Astrocyte of the spinal cord (primary cell): ENCODE results near the gene OR52E2.
A peak's percentile ranks its signal among the peaks of the same experiment; 100 is the strongest.

Experiments
- DNase-seq: peaks from one replicate; pipeline ENCODE4 v3.0.0; 2011; ENCODE audit warnings: low read depth, low spot score
- H3K4me3 ChIP-seq: 2 replicates; pipeline ENCODE4 v1.5.1; 2011; ENCODE audit warnings: low read depth, mild to moderate bottlenecking, low read length, moderate library complexity
- in situ Hi-C: cut with HindIII; loops from 2 replicates; pipeline ENCODE4 v1.10.0; 2017; ENCODE audit warnings: low sequenced_read_pairs
- TF ChIP-seq, protein P1 (sequence below): IDR thresholded peaks from 2 replicates; pipeline ENCODE4 v1.5.1; 2012; ENCODE audit warnings: low read depth, mild to moderate bottlenecking, low read length, inconsistent platforms

Gene OR52E2

DNA sequence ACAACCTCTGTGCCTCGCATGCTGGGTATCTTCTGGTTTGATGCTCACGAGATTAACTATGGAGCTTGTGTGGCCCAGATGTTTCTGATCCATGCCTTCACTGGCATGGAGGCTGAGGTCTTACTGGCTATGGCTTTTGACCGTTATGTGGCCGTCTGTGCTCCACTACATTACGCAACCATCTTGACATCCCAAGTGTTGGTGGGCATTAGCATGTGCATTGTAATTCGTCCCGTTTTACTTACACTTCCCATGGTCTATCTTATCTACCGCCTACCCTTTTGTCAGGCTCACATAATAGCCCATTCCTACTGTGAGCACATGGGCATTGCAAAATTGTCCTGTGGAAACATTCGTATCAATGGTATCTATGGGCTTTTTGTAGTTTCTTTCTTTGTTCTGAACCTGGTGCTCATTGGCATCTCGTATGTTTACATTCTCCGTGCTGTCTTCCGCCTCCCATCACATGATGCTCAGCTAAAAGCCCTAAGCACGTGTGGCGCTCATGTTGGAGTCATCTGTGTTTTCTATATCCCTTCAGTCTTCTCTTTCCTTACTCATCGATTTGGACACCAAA lies 12.6 kb downstream of the OR52E2 start:
- in situ Hi-C loops = no loop called here
- TF ChIP-seq, protein P1, sequence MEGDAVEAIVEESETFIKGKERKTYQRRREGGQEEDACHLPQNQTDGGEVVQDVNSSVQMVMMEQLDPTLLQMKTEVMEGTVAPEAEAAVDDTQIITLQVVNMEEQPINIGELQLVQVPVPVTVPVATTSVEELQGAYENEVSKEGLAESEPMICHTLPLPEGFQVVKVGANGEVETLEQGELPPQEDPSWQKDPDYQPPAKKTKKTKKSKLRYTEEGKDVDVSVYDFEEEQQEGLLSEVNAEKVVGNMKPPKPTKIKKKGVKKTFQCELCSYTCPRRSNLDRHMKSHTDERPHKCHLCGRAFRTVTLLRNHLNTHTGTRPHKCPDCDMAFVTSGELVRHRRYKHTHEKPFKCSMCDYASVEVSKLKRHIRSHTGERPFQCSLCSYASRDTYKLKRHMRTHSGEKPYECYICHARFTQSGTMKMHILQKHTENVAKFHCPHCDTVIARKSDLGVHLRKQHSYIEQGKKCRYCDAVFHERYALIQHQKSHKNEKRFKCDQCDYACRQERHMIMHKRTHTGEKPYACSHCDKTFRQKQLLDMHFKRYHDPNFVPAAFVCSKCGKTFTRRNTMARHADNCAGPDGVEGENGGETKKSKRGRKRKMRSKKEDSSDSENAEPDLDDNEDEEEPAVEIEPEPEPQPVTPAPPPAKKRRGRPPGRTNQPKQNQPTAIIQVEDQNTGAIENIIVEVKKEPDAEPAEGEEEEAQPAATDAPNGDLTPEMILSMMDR = no peak
- no peak for DNase-seq
- H3K4me3 ChIP-seq = no peak overlapping the region

- no peak within 1 kb of the TSS for H3K4me3 ChIP-seq
- in situ Hi-C loops = no loop called here
- TF ChIP-seq, protein P1 = no peak
- DNase-seq = no peak
Measured at GRCh38 chr11:5046226-5046625, 13.2 kb downstream of the OR52E2 start, which contains the start of gene OR52J3. Gene OR52J3 (plus strand): TSS chr11:5046526. CDS start chr11:5046526, 0 bp downstream.

GRCh38 chr11:5043380-5043779 lies 16.0 kb downstream of the OR52E2 start:
- TF ChIP-seq, protein P1 = no peak
- H3K4me3 ChIP-seq = no peak overlapping the region
- DNase-seq = peak; percentile 3
- in situ Hi-C loops = no loop called here

GRCh38 chr11:5042091-5042490 lies 17.3 kb downstream of the OR52E2 start:
- in situ Hi-C loops = no loop called here
- TF ChIP-seq, protein P1 = no peak
- no peak overlapping the region for H3K4me3 ChIP-seq
- DNase-seq = no peak

GRCh38 chr11:5040876-5041275 lies 18.6 kb downstream of the OR52E2 start:
- TF ChIP-seq, protein P1 = no peak
- no peak for DNase-seq
- no peak overlapping the region for H3K4me3 ChIP-seq
- in situ Hi-C loops = no loop called here

DNA sequence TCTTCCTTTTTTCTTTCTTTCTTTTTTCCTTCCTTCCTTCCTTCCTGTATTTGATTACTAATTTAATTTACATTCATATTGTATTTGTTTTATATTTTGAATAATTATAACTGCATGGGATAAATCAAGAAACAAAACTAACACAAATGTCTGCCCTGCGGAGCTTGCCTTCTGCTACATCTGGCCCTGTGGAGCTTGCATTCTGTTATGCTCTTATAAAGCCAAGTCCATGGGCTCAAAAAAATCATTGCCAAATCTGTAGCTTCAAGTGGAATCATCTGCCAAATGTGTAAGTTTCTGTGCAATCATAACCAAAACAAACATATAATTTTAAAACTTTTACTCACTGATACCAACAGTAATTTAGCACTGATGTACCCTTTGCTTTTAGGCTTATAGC lies 21.1 kb downstream of the OR52E2 start:
- TF ChIP-seq, protein P1 = no peak
- in situ Hi-C loops = no loop called here
- H3K4me3 ChIP-seq = no peak overlapping the region
- DNase-seq = no peak
